ENCODE data around the gene EDC4.
"Not testable (repeated sequence)": the region's sequence is repeated elsewhere in the genome, so short reads cannot be mapped to it uniquely, and the experiment has no call there.

The EDC4 gene

DNA sequence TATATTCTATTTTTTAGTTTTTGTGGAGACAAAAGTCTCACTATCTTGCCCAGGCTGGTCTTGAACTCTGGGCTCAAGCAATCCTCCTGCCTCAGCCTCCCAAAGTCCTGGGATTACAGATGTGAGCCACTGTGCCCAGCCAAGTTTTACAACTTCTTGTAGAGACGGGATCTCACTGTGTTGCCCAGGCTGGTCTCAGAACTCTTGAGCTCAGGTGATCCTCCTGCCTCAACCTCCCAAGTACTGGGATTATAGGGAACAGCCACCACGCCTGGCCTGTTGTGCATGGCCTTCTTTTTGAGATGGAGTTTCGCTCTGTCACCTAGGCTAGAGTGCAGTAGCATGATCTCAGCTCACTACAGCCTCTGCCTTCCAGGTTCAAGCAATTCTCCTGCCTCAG lies 19.2 kb upstream of the EDC4 start:
- DNase-seq = no peak

- DNase-seq = no peak
Measured at GRCh38 chr16:67855789-67856188, 17.1 kb upstream of the EDC4 start.

GRCh38 chr16:67856927-67857546 lies 15.8 kb upstream of the EDC4 start:
- no peak for DNase-seq

DNA sequence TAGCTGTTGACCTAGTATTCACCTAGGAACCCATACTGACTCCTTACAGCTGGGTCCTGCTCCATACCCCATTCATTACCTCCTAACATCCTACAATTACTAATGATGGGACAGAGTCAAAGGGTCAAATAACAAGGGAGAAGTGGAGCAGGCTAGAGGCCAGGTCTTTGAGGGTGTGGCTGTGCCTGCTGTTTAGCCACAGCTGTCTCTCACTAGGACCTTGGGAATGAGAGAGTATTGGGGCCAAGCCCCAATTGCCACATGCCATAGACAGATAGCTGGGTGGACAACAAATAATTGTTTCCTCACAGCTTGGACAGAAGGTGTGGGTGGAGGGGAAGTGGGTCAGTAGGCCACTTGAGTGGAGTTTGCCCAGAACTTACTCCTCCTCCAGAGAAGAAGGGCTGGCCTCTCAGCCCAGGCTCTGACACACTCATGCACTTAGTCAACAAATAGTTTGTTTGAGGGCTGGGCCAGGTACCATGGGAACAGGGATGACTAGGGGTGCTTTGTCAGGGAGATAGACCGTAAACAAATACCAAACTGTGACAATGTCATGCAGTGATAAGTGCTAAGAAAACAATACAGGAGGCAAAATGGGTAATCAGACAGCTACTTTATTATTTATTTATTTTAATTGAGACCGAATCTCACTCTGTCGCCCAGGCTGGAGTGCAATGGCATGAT lies 15.2 kb upstream of the EDC4 start:
- DNase-seq = no peak

GRCh38 chr16:67858500-67858899 lies 14.4 kb upstream of the EDC4 start:
- DNase-seq = no peak

GRCh38 chr16:67860589-67861398 lies 12.1 kb upstream of the EDC4 start:
- no peak for DNase-seq

- no peak for DNase-seq
Measured at GRCh38 chr16:67861877-67862276, 11.0 kb upstream of the EDC4 start.

DNA sequence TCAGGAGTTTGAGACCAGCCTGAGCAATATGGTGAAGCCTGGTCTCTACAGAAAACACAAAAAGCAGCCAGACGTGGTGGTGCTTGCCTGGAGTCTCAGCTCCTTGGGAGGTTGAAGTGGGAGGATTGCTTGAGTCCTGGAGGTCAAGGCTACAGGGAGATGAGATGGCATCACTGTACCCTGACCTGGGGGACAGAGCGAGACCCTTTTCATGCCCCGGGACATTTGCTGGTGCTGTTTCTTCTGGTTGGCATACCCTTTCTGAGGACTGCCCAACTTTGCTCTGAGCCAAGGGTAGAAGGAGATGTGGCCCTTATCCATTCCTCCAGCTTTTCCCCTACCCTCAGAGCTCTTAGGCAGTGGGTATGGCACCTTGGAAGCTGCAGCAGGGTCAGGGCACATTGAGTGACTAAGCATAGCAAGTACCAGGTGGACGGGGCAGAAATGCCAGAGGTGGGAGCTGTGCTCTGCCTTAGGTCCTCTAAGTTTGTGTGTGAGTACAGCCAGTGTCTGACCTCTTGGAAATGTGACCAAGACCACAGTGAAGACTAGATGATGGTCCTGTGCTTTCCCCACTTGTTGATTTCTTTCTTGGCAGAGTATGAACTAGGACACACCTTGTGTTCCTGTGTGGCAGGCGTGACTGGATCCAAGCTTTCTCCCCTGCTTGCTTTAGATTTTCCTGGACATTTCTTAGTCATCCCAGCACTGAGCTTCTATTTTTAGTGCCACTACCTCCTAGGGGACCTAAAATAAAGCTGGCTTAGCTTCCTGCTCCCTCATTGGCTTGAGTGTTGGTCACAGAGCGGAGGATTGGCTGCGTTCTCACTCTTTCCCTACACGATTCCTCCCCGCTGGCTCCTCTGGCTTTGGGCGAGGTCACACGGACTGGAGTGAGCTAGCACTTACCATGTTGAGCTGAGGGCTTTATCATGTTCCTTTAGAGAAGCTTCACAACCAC lies 9.9 kb upstream of the EDC4 start:
- DNase-seq = no peak

GRCh38 chr16:67864044-67864443 lies 8.8 kb upstream of the EDC4 start:
- not testable (repeated sequence) for DNase-seq

DNA sequence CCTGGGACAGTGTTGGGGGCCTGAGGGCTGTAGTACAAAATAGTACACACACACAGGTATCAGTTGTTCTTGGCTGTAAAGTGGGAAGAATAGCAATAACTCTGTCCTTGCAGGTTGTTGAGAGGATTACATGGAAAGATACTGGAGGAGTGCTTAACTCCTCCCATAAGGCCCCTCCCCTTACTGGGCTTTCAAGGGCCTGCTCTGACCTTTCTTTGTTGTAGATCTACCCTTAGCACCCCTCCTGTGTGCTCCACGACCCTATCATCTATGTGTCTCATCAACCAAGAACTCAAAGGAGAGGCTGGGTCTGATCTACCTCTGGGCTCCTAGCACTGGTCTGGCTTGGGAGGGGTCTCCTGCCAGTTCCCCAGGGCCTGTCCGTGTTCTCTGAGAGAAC lies 8.3 kb upstream of the EDC4 start:
- DNase-seq = no peak

- DNase-seq = no peak
Measured at GRCh38 chr16:67865318-67865717, 7.5 kb upstream of the EDC4 start.

DNA sequence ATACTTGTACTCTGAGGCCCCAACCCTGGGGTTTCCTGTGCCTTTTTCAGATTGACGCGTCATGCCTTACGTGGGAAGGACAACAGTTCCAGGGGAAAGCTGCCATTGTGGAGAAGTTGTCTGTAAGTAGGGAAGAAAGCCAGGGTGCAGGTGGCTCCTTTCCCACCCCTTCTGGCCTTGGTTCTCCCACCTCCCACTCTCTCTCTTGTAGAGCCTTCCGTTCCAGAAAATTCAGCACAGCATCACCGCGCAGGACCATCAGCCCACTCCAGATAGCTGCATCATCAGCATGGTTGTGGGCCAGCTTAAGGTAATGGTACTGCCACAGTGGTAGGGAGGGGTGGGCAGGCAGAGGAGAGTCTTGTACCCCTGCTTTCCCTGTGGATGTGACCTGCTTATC lies 4.6 kb upstream of the EDC4 start:
- no peak for DNase-seq

GRCh38 chr16:67869653-67870052 lies 3.2 kb upstream of the EDC4 start:
- DNase-seq = no peak

DNA sequence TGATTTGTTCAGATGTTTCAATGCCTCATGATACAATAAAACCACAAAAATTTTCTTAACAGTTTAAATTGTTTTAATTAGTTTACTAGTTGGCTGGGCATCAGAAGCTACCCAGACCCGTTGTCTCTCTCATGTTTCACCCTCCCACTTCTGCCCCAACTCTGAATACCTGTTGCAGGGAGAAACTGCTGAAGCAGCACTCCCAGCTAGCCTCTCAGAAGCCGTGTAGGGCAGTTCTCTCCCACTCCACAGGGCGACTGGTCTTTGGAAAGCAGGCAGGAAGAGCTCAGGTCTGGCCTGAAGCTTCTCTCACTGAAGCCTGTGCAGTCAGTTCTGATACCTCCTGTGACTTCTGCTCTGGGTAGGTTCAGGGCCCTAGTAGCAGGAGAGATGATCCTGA lies 1.6 kb upstream of the EDC4 start:
- no peak for DNase-seq

- DNase-seq = no peak
Measured at GRCh38 chr16:67872131-67872630, 671 bp upstream of the EDC4 start.

DNA sequence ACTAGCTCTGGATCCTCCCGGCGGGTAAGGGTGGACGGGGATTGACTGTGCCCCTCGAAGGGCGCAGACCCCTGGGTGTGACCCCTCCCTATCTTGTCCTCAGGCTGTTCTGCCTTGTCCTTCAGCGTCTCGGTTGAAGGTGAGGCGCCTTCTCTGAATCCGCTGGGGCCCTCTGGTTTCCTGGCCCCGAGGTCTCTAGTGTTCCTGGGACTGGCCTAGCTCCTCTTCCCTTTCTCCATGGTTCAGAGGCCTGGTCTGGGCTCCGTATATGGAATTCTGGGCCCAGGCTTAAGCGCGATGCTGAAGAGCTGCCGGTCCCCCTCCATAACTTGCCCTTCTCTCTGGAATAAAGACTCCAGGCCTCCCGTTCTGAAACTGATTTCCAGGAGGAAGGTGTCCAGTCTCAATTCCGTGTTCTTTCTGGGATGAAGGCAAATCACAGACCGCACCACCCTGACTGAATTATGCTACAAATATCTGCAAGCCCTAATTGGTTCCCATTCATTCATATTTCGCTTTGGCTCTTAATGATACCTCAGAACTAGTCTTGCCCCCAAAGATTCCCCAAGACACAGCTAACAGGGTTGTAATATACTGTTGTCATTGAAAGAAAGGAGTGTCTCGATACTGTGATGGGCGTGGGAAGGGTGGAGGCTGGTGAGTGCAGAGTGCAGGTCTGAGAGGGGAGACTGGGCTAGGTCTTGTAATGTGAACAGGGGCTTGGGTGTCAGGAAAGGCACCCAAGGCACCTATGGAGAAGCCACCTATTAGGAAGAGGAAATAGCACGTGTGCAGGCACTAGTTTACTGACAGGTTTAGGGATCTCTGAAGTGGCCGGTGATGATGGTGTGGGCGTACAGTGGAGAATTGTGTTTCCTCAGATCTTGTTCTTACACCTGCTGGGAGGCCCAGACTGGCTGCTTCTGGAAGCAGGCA lies 851 bp downstream of the EDC4 start:
- no peak for DNase-seq

DNA sequence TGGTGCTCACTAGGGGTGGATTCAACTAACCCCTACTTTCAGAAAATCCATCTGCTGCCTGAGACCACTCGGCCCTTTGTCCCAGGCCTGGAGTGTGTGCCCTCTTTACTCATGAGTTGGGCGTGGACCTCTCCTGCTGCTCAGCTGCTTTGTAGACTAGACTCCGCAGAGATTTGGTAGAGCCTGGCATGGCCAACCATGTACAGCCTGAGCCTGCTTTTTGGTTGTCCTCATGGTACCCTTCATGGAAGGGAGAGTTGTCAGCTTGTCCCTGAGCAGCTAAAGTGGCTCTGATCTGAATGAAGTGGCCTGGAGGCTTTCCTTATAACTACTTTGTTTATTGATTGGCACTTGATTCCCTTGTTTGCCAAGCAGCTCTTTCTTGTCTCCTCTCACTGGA lies 1.5 kb downstream of the EDC4 start:
- no peak for DNase-seq

- DNase-seq = no peak
Measured at GRCh38 chr16:67877064-67877463, 4.2 kb downstream of the EDC4 start.

DNA sequence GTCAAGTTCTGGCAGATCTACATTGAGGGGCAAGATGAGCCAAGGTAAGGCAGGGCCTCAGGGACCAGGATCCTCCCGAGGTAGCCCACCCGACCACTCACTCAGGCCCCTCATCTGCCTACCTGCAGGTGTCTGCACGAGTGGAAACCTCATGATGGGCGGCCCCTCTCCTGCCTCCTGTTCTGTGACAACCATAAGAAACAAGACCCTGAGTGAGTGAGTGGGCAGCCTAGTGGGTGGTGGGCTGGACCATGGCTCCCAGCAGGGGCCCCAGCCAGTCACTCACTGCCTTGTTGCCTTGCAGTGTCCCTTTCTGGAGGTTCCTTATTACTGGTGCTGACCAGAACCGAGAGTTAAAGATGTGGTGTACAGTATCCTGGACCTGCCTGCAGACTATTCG lies 5.4 kb downstream of the EDC4 start:
- no peak for DNase-seq

DNA sequence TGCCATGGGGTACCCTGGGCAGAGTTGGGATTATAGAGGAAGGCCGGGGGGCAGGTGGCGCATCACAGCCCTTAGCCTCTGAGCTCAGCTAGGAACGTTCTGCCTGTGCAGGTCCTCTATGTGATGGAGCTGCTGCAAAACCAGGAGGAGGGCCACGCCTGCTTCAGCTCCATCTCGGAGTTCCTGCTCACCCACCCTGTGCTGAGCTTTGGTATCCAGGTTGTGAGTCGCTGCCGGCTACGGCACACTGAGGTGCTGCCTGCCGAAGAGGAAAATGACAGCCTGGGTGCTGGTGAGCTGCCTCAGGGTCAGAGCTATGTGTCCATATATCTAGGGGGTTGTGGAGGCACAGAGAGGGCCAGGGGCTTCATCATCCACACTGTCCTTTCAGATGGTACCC lies 6.0 kb downstream of the EDC4 start:
- DNase-seq = no peak

DNA sequence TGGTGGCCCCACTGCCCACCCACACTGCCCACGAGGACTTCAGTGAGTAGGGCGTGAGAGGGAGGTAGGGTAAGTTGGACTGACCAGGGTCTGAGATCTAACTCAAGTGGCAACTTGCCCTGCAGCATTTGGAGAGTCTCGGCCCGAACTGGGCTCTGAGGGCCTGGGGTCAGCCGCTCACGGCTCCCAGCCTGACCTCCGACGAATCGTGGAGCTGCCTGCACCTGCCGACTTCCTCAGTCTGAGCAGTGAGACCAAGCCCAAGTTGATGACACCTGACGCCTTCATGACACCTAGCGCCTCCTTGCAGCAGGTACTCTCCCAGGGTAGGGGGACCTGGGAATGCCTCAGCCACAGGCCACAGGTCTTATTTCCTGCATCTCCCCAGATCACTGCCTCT lies 6.6 kb downstream of the EDC4 start:
- no peak for DNase-seq

- DNase-seq = no peak
Measured at GRCh38 chr16:67879936-67880335, 7.1 kb downstream of the EDC4 start.
